Measurements from ENCODE around the gene NAA16.

GRCh38 chr13:41401366-41401765, 90.3 kb downstream of the NAA16 start:
- TF ChIP-seq, protein P1, sequence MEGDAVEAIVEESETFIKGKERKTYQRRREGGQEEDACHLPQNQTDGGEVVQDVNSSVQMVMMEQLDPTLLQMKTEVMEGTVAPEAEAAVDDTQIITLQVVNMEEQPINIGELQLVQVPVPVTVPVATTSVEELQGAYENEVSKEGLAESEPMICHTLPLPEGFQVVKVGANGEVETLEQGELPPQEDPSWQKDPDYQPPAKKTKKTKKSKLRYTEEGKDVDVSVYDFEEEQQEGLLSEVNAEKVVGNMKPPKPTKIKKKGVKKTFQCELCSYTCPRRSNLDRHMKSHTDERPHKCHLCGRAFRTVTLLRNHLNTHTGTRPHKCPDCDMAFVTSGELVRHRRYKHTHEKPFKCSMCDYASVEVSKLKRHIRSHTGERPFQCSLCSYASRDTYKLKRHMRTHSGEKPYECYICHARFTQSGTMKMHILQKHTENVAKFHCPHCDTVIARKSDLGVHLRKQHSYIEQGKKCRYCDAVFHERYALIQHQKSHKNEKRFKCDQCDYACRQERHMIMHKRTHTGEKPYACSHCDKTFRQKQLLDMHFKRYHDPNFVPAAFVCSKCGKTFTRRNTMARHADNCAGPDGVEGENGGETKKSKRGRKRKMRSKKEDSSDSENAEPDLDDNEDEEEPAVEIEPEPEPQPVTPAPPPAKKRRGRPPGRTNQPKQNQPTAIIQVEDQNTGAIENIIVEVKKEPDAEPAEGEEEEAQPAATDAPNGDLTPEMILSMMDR (conservative IDR thresholded peaks at IDR 0.05; ENCODE audit: low read depth, low read length), result 0 out of 2 replicates have a peak, but pooled peaks have one; percentile 29
- no peak for TF ChIP-seq EZH2 (IDR thresholded peaks at IDR 0.05; ENCODE audit: low read length, unreplicated experiment)
